A673 (cell line): ENCODE measurements around the gene GPHN. TPM values are rescaled to one million over a fixed set of nuclear protein-coding genes. Genes with fewer than 3 reads are reported as not detected.

Experiments used
- BruUV-seq: library from RNA; stranded (reverse); fragments of 400-500 nt; replicated peaks from 2 replicates; lab custom pipeline; 2021; lab: Mats Ljungman, UMichigan
- CTCF ChIA-PET: fragments of 300-600 bp; sonication (Branson Sonifier 250); formaldehyde crosslinking; loops from one replicate; lab custom pipeline; 2022; ENCODE audit warnings: antibody characterized with exemption; lab: Charles Lee
- POLR2A ChIA-PET: fragments of 300-600 bp; sonication (Branson Sonifier 250); formaldehyde crosslinking; loops from one replicate; lab custom pipeline; 2022; ENCODE audit warnings: antibody characterized with exemption; ENCODE audit not compliant: low non-redundant PET; lab: Charles Lee
- DNase-seq: peaks from one replicate; pipeline ENCODE4 v3.0.0-alpha.2; 2015; ENCODE audit warnings: low spot score
- H3K27ac ChIP-seq: fragments of 200-600 bp; sonication (generic); 2 replicates; pipeline ENCODE4 v1.5.1; 2016; ENCODE audit warnings: mixed run types, low read depth, mild to moderate bottlenecking, mixed read lengths, antibody characterized with exemption, low read length; ENCODE audit not compliant: poor library complexity, severe bottlenecking
- H3K27me3 ChIP-seq: fragments of 200-600 bp; sonication (generic); replicated peaks from 2 replicates; pipeline ENCODE4 v1.6.1; 2017; ENCODE audit warnings: mixed run types, low read depth, mild to moderate bottlenecking, mixed read lengths, antibody characterized with exemption, low read length; ENCODE audit not compliant: insufficient read depth, poor library complexity
- H3K36me3 ChIP-seq: fragments of 200-600 bp; sonication (generic); 2 replicates; pipeline ENCODE4 v1.6.1; 2016; ENCODE audit warnings: mixed run types, mild to moderate bottlenecking, mixed read lengths, antibody characterized with exemption, low read length; ENCODE audit not compliant: insufficient read depth, poor library complexity, severe bottlenecking
- H3K4me1 ChIP-seq: fragments of 200-600 bp; sonication (generic); 2 replicates; pipeline ENCODE4 v1.6.1; 2017; ENCODE audit warnings: mixed run types, mild to moderate bottlenecking, mixed read lengths, antibody characterized with exemption, low read length; ENCODE audit not compliant: insufficient read depth, poor library complexity, severe bottlenecking
- H3K4me3 ChIP-seq: fragments of 200-600 bp; sonication (generic); 2 replicates; pipeline ENCODE4 v1.5.1; 2016; ENCODE audit warnings: low read depth, mixed run types, mild to moderate bottlenecking, mixed read lengths, low read length; ENCODE audit not compliant: poor library complexity, severe bottlenecking
- H3K9me3 ChIP-seq: fragments of 200-600 bp; sonication (generic); 2 replicates; pipeline ENCODE4 v1.6.1; 2016; ENCODE audit warnings: mixed run types, low read depth, mild to moderate bottlenecking, mixed read lengths, antibody characterized with exemption, low read length; ENCODE audit not compliant: poor library complexity, severe bottlenecking
- EZH2 ChIP-seq: fragments of 200-600 bp; sonication (generic); IDR thresholded peaks from 2 replicates; pipeline ENCODE4 v1.6.1; 2017; ENCODE audit warnings: borderline replicate concordance, low read depth, mild to moderate bottlenecking, mixed read lengths, antibody characterized with exemption, low read length; ENCODE audit not compliant: poor library complexity, severe bottlenecking
- intact Hi-C: fragments of 100-400 bp; cut with micrococcal nuclease; formaldehyde crosslinking; loops from one replicate; pipeline ENCODE4 v1.10.0; 2022; ENCODE audit not compliant: unreplicated experiment
- total RNA-seq: library from RNA; stranded (reverse); gene quantifications from 2 replicates; pipeline ENCODE4 v1.2.3, GENCODE V29; 2021
- TF ChIP-seq, protein P1 (sequence below): fragments of 300-800, 200-600 bp; sonication (generic); conservative IDR thresholded peaks from 2 replicates; pipeline ENCODE4 v1.5.1; 2017; ENCODE audit warnings: low read depth, mild to moderate bottlenecking, antibody characterized with exemption, low read length, moderate library complexity, mixed read lengths

GPHN gene
- total RNA-seq, 1 experiment from 2014 or later, result 30.3 TPM

DNA sequence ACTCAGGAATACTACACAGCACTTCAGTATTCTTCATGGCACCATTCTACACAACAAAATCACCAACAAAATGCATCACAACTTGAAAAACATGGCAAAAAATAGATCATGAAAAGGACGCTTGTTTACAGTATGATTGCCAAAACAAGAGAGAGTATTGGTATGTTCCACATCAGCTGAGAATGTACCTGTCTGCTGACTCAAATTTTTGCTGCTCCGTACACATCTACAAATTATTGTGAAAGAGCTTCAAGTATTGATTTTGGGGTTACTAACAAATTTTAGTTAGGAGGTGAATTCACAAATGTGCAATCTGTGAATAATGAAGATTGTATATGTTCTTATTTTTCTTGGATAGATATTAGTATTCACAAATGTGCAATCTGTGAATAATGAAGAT lies 105.4 kb downstream of the GPHN start:
- intact Hi-C loops, result no loop called here
- no peak for DNase-seq
- no peaks in the 10 kb centered on the region for H3K4me1 ChIP-seq
- no TSS peak for BruUV-seq
- POLR2A ChIA-PET, result no interaction called here
- no peak overlapping the region for H3K4me3 ChIP-seq
- peaks cover 11% of the 10 kb centered on the region for H3K9me3 ChIP-seq
- CTCF ChIA-PET, result no interaction called here
- H3K27ac ChIP-seq, result no peak overlapping the region
- H3K36me3 ChIP-seq, result no peaks in the 10 kb centered on the region
- TF ChIP-seq, protein P1, sequence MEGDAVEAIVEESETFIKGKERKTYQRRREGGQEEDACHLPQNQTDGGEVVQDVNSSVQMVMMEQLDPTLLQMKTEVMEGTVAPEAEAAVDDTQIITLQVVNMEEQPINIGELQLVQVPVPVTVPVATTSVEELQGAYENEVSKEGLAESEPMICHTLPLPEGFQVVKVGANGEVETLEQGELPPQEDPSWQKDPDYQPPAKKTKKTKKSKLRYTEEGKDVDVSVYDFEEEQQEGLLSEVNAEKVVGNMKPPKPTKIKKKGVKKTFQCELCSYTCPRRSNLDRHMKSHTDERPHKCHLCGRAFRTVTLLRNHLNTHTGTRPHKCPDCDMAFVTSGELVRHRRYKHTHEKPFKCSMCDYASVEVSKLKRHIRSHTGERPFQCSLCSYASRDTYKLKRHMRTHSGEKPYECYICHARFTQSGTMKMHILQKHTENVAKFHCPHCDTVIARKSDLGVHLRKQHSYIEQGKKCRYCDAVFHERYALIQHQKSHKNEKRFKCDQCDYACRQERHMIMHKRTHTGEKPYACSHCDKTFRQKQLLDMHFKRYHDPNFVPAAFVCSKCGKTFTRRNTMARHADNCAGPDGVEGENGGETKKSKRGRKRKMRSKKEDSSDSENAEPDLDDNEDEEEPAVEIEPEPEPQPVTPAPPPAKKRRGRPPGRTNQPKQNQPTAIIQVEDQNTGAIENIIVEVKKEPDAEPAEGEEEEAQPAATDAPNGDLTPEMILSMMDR, result no peak
- TF ChIP-seq EZH2, result no peak
- H3K27me3 ChIP-seq, result no peaks in the 10 kb centered on the region

- intact Hi-C loops, result no loop called here
- no TSS peak for BruUV-seq
- CTCF ChIA-PET, result no interaction called here
- H3K36me3 ChIP-seq, result no peaks in the 10 kb centered on the region
- H3K4me3 ChIP-seq, result no peak overlapping the region
- peaks cover 12% of the 10 kb centered on the region for H3K9me3 ChIP-seq
- H3K27me3 ChIP-seq, result no peaks in the 10 kb centered on the region
- no peak overlapping the region for H3K27ac ChIP-seq
- POLR2A ChIA-PET, result no interaction called here
- no peaks in the 10 kb centered on the region for H3K4me1 ChIP-seq
- TF ChIP-seq EZH2, result no peak
- TF ChIP-seq, protein P1, result no peak
- no peak for DNase-seq
These were observed 112.0 kb downstream of the GPHN start for GRCh38 chr14:66619952-66620351.

DNA sequence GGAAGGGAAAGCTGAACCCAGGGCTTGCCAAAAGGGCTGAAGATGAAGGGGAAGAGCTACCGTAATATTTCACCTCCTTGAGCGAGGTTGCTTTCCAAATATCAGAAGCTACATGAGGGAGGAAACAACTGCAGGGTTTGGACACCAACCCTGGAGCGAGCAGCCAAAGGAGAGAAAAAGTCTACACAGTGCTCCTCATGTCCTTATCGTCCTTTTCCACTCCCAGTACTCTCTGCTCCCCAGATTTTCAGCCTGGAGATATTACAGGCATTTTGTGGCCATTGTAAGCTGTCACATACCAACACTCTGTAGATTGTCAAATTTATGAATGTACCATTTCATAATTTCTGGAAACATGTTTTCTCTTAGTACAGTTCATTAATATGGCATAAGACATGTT lies 115.9 kb downstream of the GPHN start:
- no peaks in the 10 kb centered on the region for H3K4me1 ChIP-seq
- POLR2A ChIA-PET, result interaction anchor here (0.6 kb wide), 1 partner anchor 115 kb away, joined by 9 read pairs; no protein-coding TSS in a partner anchor
- no peaks in the 10 kb centered on the region for H3K27me3 ChIP-seq
- intact Hi-C loops, result loop anchor here (2.0 kb wide), 1 partner anchor 495 kb away; no protein-coding TSS in a partner anchor
- H3K36me3 ChIP-seq, result no peaks in the 10 kb centered on the region
- DNase-seq, result no peak
- H3K9me3 ChIP-seq, result no peaks in the 10 kb centered on the region
- no peak overlapping the region for H3K4me3 ChIP-seq
- TF ChIP-seq EZH2, result no peak
- TF ChIP-seq, protein P1, result no peak
- CTCF ChIA-PET, result interaction anchor here (0.5 to 1.0 kb wide), 3 partner anchors 122 to 856 kb away, joined by 3 to 5 read pairs (median 4); no protein-coding TSS in a partner anchor
- H3K27ac ChIP-seq, result no peak overlapping the region
- BruUV-seq, result no TSS peak
